GM23338 (cell line): ENCODE measurements around the gene MSH3. TPM values are rescaled to one million over a fixed set of nuclear protein-coding genes. Genes with fewer than 3 reads are reported as not detected.
A peak's percentile ranks its signal among the peaks of the same experiment; 100 is the strongest.

Experiments
- ATAC-seq: fragments of 200-7000 bp; cut with Tn5 transposase; 3 replicates; pipeline ENCODE4 v1.9.1; 2020
- DNase-seq: peaks from one replicate; pipeline ENCODE4 v3.0.0-alpha.2; 2015; ENCODE audit warnings: low spot score
- H2AFZ ChIP-seq: fragments of 200-600 bp; sonication (generic); 2 replicates; pipeline ENCODE4 v1.8.0; 2016; ENCODE audit warnings: antibody characterized with exemption, mild to moderate bottlenecking, moderate library complexity
- H3F3A ChIP-seq: fragments of 200-600 bp; sonication (generic); replicated peaks from 2 replicates; pipeline ENCODE4 v1.8.0; 2017; ENCODE audit warnings: antibody characterized with exemption, mixed run types, low read depth
- H3K27ac ChIP-seq: fragments of 200-600 bp; sonication (generic); 2 replicates; pipeline ENCODE4 v1.6.1; 2016; ENCODE audit warnings: low read depth
- H3K27me3 ChIP-seq: fragments of 200-600 bp; sonication (generic); 2 replicates; pipeline ENCODE4 v1.8.0; 2016; ENCODE audit warnings: mild to moderate bottlenecking, mixed run types, moderate library complexity; ENCODE audit not compliant: insufficient read depth
- H3K36me3 ChIP-seq: fragments of 200-600 bp; sonication (generic); 2 replicates; pipeline ENCODE4 v1.8.0; 2016; ENCODE audit warnings: mild to moderate bottlenecking; ENCODE audit not compliant: insufficient read depth
- H3K4me1 ChIP-seq: fragments of 200-600 bp; sonication (generic); 2 replicates; pipeline ENCODE4 v1.8.0; 2016; ENCODE audit warnings: mild to moderate bottlenecking, moderate library complexity; ENCODE audit not compliant: insufficient read depth
- H3K4me2 ChIP-seq: fragments of 200-600 bp; sonication (generic); 2 replicates; pipeline ENCODE4 v1.7.1; 2017; ENCODE audit warnings: mixed run types
- H3K4me3 ChIP-seq: fragments of 200-600 bp; sonication (generic); 2 replicates; pipeline ENCODE4 v1.6.1; 2016; ENCODE audit warnings: mixed run types
- H3K79me2 ChIP-seq: fragments of 200-600 bp; sonication (generic); replicated peaks from 2 replicates; pipeline ENCODE4 v1.8.0; 2017; ENCODE audit warnings: mild to moderate bottlenecking; ENCODE audit not compliant: insufficient read depth
- H3K9me2 ChIP-seq: fragments of 200-600 bp; sonication (generic); 2 replicates; pipeline ENCODE4 v1.8.0; 2017; ENCODE audit not compliant: insufficient read depth
- H4K20me1 ChIP-seq: fragments of 200-600 bp; sonication (generic); replicated peaks from 2 replicates; pipeline ENCODE4 v1.8.0; 2017; ENCODE audit warnings: mild to moderate bottlenecking; ENCODE audit not compliant: insufficient read depth
- H3K27ac Mint-ChIP-seq: 2 replicates; pipeline ENCODE4 v1.8.0; 2020; ENCODE audit warnings: inconsistent platforms, mild to moderate bottlenecking, moderate library complexity, mixed read lengths
- H3K27me3 Mint-ChIP-seq: 3 replicates; pipeline ENCODE4 v1.8.0; 2022; ENCODE audit warnings: low read depth, mild to moderate bottlenecking, moderate library complexity, mixed read lengths, inconsistent platforms; ENCODE audit not compliant: insufficient read depth, poor library complexity
- H3K36me3 Mint-ChIP-seq: 3 replicates; pipeline ENCODE4 v1.8.0; 2021; ENCODE audit warnings: low read depth, mild to moderate bottlenecking, inconsistent platforms, moderate library complexity, mixed read lengths
- H3K4me1 Mint-ChIP-seq: 3 replicates; pipeline ENCODE4 v1.8.0; 2020; ENCODE audit warnings: mild to moderate bottlenecking, inconsistent platforms, mixed read lengths
- H3K4me3 Mint-ChIP-seq: 3 replicates; pipeline ENCODE4 v1.8.0; 2021; ENCODE audit warnings: moderate library complexity, mild to moderate bottlenecking, inconsistent platforms, mixed read lengths
- H3K9me3 Mint-ChIP-seq: 3 replicates; pipeline ENCODE4 v1.8.0; 2020; ENCODE audit warnings: moderate library complexity, mild to moderate bottlenecking, inconsistent platforms, mixed read lengths
- CREB1 ChIP-seq: fragments of 250-450 bp; sonication (Bioruptor Pico); IDR thresholded peaks from 2 replicates; pipeline ENCODE4 v1.5.0; 2020; ENCODE audit warnings: low read depth, mild to moderate bottlenecking, moderate library complexity
- EZH2phosphoT487 ChIP-seq: fragments of 200-600 bp; sonication (generic); IDR thresholded peaks from one replicate; pipeline ENCODE4 v1.8.1; 2018; ENCODE audit warnings: antibody characterized with exemption; ENCODE audit not compliant: unreplicated experiment
- JUNB ChIP-seq: IDR thresholded peaks from one replicate; pipeline ENCODE4 v1.6.1; 2016; ENCODE audit warnings: antibody characterized with exemption; ENCODE audit not compliant: unreplicated experiment
- NANOG ChIP-seq: IDR thresholded peaks from 2 replicates; pipeline ENCODE4 v1.6.1; 2016; ENCODE audit warnings: antibody characterized with exemption, borderline replicate concordance
- POLR2AphosphoS5 ChIP-seq: IDR thresholded peaks from 2 replicates; pipeline ENCODE4 v1.6.1; 2016; ENCODE audit warnings: antibody characterized with exemption, low read depth
- polyA plus RNA-seq: library from polyadenylated mRNA; unstranded; fragments of >200 nt; fragmentation: Nextera tagmentation; extraction: Ambion mirVana; gene quantifications from 2 replicates; pipeline ENCODE4 v1.2.1, GENCODE V29; 2016
- total RNA-seq: library from RNA; depleted of rRNA; stranded (reverse); fragments of >200 nt; shearing (Covaris generic); gene quantifications from 2 replicates; pipeline ENCODE4 v1.2.3, GENCODE V29; 2014
- TF ChIP-seq, protein P1 (sequence below), 2 experiments: fragments of 200-600 bp in 1 of 2; sonication (generic) in 1 of 2; conservative IDR thresholded peaks; 2 replicates each; pipeline versions ENCODE4 v1.5.1 to v1.6.1; 2016 to 2017; ENCODE audit warnings: antibody characterized with exemption in 2 of 2, low read depth in 2 of 2, mild to moderate bottlenecking in 2 of 2, moderate library complexity in 1 of 2
- TF ChIP-seq, protein P2 (sequence below): IDR thresholded peaks from one replicate; pipeline ENCODE4 v1.6.1; 2018; ENCODE audit warnings: antibody characterized with exemption; ENCODE audit not compliant: unreplicated experiment
- TF ChIP-seq, protein P3 (sequence below): fragments of 250-450 bp; sonication (Bioruptor Pico); IDR thresholded peaks from 2 replicates; pipeline ENCODE4 v1.5.0; 2020; ENCODE audit warnings: mild to moderate bottlenecking, moderate library complexity
- TF ChIP-seq, protein P4 (sequence below): IDR thresholded peaks from 2 replicates; pipeline ENCODE4 v1.6.1; 2016; ENCODE audit warnings: antibody characterized with exemption

The MSH3 gene
- total and polyA plus RNA-seq, 2 experiments from 2014 or later, result 13.3 to 16.6 TPM

DNA sequence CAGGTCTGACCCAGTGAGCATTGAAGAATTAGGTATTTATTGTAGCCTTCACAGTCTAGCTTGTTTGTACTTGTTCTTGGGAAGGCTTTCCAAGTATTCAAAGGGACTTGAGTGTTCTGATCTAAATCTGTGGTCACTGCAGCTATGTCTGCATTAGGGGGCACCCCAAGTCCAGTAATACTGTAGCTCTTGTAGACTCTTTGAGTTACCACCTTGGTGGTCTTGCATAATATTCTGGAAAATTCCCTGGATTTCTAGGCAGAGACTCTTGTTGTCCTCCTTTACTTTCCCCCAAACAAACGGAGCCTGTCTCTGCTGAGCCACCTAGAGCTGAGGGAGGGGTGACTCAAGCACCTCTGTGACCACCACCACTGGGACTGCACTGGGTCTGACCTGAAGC, 149.9 kb downstream of the MSH3 start:
- no peak overlapping the region for H3K27ac ChIP-seq
- no peaks in the 10 kb centered on the region for H3K79me2 ChIP-seq
- H4K20me1 ChIP-seq, result no peaks in the 10 kb centered on the region
- peaks cover 2% of the 10 kb centered on the region; the same call in 2 of the 3 replicates for H3K4me1 Mint-ChIP-seq
- H3K4me1 ChIP-seq, result no peaks in the 10 kb centered on the region
- peaks cover 5% of the 10 kb centered on the region for H3K27me3 Mint-ChIP-seq
- no peak overlapping the region for H3K4me3 ChIP-seq
- ATAC-seq (no peak), DNase-seq (no peak)
- no peaks in the 10 kb centered on the region; the same call in 1 of the 2 replicates for H3K9me2 ChIP-seq
- H3K4me2 ChIP-seq, result no peak overlapping the region
- no peaks in the 10 kb centered on the region for H3K27me3 ChIP-seq
- no peaks in the 10 kb centered on the region for H3F3A ChIP-seq
- no peak overlapping the region for H3K4me3 Mint-ChIP-seq
- peaks cover 14% of the 10 kb centered on the region for H3K9me3 Mint-ChIP-seq
- H3K36me3 Mint-ChIP-seq, result peaks cover 28% of the 10 kb centered on the region
- H3K27ac Mint-ChIP-seq, result no peak overlapping the region
- H2AFZ ChIP-seq, result no peak overlapping the region
- no peaks in the 10 kb centered on the region for H3K36me3 ChIP-seq
- TF ChIP-seq CREB1 (CRISPR knock-in tag), result no peak
- TF ChIP-seq, protein P1, sequence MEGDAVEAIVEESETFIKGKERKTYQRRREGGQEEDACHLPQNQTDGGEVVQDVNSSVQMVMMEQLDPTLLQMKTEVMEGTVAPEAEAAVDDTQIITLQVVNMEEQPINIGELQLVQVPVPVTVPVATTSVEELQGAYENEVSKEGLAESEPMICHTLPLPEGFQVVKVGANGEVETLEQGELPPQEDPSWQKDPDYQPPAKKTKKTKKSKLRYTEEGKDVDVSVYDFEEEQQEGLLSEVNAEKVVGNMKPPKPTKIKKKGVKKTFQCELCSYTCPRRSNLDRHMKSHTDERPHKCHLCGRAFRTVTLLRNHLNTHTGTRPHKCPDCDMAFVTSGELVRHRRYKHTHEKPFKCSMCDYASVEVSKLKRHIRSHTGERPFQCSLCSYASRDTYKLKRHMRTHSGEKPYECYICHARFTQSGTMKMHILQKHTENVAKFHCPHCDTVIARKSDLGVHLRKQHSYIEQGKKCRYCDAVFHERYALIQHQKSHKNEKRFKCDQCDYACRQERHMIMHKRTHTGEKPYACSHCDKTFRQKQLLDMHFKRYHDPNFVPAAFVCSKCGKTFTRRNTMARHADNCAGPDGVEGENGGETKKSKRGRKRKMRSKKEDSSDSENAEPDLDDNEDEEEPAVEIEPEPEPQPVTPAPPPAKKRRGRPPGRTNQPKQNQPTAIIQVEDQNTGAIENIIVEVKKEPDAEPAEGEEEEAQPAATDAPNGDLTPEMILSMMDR (conservative IDR thresholded peaks at IDR 0.05; ENCODE audit: low read depth in 2 of 2), result peak; percentile 10 to 24; a peak in 2 of 4 replicates

DNA sequence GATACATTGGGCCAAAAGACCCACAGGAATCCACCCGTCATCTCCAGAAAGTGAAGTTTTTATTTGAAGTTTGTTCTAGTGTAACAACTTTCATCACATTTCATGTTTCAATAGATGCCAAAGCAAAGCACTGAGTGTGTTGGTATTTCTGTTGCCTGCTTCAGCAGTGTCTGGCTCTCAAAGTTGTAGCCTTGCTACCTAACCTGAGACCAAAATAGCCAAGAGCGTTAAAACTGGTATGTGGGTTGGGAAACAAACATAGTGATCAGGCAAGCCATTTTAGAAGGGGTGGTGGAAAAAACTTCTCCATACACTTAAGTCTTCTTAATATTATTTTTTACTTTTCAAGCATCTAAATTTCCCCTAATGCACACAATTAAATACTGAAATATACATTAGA, 150.6 kb downstream of the MSH3 start:
- H3K4me1 Mint-ChIP-seq, result peaks cover 2% of the 10 kb centered on the region; the same call in 2 of the 3 replicates
- DNase-seq, result no peak
- Histone ChIP-seq H3K27ac (no peak overlapping the region), H2AFZ (no peak overlapping the region), H3K9me2 (no peaks in the 10 kb centered on the region; the same call in 1 of the 2 replicates), H4K20me1 (no peaks in the 10 kb centered on the region), H3K4me1 (no peaks in the 10 kb centered on the region), H3K27me3 (no peaks in the 10 kb centered on the region), H3K4me2 (no peak overlapping the region), H3F3A (no peaks in the 10 kb centered on the region), H3K79me2 (no peaks in the 10 kb centered on the region), H3K4me3 (no peak overlapping the region), H3K36me3 (no peaks in the 10 kb centered on the region)
- no peak for ATAC-seq
- no peak overlapping the region for H3K27ac Mint-ChIP-seq
- peaks cover 14% of the 10 kb centered on the region for H3K9me3 Mint-ChIP-seq
- no peak overlapping the region for H3K4me3 Mint-ChIP-seq
- H3K27me3 Mint-ChIP-seq, result peaks cover 5% of the 10 kb centered on the region
- H3K36me3 Mint-ChIP-seq, result peaks cover 28% of the 10 kb centered on the region
- TF ChIP-seq EZH2phosphoT487 (no peak), POLR2AphosphoS5 (no peak), CREB1 (CRISPR knock-in tag) (no peak), NANOG (no peak), JUNB (no peak)
- TF ChIP-seq, protein P2, sequence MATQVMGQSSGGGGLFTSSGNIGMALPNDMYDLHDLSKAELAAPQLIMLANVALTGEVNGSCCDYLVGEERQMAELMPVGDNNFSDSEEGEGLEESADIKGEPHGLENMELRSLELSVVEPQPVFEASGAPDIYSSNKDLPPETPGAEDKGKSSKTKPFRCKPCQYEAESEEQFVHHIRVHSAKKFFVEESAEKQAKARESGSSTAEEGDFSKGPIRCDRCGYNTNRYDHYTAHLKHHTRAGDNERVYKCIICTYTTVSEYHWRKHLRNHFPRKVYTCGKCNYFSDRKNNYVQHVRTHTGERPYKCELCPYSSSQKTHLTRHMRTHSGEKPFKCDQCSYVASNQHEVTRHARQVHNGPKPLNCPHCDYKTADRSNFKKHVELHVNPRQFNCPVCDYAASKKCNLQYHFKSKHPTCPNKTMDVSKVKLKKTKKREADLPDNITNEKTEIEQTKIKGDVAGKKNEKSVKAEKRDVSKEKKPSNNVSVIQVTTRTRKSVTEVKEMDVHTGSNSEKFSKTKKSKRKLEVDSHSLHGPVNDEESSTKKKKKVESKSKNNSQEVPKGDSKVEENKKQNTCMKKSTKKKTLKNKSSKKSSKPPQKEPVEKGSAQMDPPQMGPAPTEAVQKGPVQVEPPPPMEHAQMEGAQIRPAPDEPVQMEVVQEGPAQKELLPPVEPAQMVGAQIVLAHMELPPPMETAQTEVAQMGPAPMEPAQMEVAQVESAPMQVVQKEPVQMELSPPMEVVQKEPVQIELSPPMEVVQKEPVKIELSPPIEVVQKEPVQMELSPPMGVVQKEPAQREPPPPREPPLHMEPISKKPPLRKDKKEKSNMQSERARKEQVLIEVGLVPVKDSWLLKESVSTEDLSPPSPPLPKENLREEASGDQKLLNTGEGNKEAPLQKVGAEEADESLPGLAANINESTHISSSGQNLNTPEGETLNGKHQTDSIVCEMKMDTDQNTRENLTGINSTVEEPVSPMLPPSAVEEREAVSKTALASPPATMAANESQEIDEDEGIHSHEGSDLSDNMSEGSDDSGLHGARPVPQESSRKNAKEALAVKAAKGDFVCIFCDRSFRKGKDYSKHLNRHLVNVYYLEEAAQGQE, result no peak
- TF ChIP-seq, protein P3, sequence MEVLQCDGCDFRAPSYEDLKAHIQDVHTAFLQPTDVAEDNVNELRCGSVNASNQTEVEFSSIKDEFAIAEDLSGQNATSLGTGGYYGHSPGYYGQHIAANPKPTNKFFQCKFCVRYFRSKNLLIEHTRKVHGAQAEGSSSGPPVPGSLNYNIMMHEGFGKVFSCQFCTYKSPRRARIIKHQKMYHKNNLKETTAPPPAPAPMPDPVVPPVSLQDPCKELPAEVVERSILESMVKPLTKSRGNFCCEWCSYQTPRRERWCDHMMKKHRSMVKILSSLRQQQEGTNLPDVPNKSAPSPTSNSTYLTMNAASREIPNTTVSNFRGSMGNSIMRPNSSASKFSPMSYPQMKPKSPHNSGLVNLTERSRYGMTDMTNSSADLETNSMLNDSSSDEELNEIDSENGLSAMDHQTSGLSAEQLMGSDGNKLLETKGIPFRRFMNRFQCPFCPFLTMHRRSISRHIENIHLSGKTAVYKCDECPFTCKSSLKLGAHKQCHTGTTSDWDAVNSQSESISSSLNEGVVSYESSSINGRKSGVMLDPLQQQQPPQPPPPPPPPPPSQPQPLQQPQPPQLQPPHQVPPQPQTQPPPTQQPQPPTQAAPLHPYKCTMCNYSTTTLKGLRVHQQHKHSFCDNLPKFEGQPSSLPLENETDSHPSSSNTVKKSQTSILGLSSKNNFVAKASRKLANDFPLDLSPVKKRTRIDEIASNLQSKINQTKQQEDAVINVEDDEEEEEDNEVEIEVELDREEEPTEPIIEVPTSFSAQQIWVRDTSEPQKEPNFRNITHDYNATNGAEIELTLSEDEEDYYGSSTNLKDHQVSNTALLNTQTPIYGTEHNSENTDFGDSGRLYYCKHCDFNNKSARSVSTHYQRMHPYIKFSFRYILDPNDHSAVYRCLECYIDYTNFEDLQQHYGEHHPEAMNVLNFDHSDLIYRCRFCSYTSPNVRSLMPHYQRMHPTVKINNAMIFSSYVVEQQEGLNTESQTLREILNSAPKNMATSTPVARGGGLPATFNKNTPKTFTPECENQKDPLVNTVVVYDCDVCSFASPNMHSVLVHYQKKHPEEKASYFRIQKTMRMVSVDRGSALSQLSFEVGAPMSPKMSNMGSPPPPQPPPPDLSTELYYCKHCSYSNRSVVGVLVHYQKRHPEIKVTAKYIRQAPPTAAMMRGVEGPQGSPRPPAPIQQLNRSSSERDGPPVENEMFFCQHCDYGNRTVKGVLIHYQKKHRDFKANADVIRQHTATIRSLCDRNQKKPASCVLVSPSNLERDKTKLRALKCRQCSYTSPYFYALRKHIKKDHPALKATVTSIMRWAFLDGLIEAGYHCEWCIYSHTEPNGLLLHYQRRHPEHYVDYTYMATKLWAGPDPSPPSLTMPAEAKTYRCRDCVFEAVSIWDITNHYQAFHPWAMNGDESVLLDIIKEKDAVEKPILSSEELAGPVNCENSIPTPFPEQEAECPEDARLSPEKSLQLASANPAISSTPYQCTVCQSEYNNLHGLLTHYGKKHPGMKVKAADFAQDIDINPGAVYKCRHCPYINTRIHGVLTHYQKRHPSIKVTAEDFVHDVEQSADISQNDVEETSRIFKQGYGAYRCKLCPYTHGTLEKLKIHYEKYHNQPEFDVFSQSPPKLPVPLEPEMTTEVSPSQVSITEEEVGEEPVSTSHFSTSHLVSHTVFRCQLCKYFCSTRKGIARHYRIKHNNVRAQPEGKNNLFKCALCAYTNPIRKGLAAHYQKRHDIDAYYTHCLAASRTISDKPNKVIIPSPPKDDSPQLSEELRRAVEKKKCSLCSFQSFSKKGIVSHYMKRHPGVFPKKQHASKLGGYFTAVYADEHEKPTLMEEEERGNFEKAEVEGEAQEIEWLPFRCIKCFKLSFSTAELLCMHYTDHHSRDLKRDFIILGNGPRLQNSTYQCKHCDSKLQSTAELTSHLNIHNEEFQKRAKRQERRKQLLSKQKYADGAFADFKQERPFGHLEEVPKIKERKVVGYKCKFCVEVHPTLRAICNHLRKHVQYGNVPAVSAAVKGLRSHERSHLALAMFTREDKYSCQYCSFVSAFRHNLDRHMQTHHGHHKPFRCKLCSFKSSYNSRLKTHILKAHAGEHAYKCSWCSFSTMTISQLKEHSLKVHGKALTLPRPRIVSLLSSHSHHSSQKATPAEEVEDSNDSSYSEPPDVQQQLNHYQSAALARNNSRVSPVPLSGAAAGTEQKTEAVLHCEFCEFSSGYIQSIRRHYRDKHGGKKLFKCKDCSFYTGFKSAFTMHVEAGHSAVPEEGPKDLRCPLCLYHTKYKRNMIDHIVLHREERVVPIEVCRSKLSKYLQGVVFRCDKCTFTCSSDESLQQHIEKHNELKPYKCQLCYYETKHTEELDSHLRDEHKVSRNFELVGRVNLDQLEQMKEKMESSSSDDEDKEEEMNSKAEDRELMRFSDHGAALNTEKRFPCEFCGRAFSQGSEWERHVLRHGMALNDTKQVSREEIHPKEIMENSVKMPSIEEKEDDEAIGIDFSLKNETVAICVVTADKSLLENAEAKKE (CRISPR knock-in tag), result no peak
- TF ChIP-seq, protein P4, sequence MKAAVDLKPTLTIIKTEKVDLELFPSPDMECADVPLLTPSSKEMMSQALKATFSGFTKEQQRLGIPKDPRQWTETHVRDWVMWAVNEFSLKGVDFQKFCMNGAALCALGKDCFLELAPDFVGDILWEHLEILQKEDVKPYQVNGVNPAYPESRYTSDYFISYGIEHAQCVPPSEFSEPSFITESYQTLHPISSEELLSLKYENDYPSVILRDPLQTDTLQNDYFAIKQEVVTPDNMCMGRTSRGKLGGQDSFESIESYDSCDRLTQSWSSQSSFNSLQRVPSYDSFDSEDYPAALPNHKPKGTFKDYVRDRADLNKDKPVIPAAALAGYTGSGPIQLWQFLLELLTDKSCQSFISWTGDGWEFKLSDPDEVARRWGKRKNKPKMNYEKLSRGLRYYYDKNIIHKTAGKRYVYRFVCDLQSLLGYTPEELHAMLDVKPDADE, result no peak
